HepG2 (cell line): ENCODE results near the gene PSMG1. TPM values are rescaled to one million over a fixed set of nuclear protein-coding genes. Genes with fewer than 3 reads are reported as not detected.

Source experiments
- ARID2 ChIP-seq: sonication (generic); formaldehyde crosslinking; IDR thresholded peaks from 2 replicates; pipeline ENCODE4 v1.8.1; 2022; ENCODE audit warnings: mild to moderate bottlenecking, missing genetic modification reagents, borderline replicate concordance
- ATF6 ChIP-seq: sonication (generic); formaldehyde crosslinking; conservative IDR thresholded peaks from 2 replicates; pipeline ENCODE4 v1.4.0; 2020; ENCODE audit warnings: missing genetic modification reagents
- DMTF1 ChIP-seq: sonication (generic); formaldehyde crosslinking; IDR thresholded peaks from 2 replicates; pipeline ENCODE4 v1.4.0; 2020; ENCODE audit warnings: mild to moderate bottlenecking, missing genetic modification reagents
- GABPB1 ChIP-seq: IDR thresholded peaks from 2 replicates; pipeline ENCODE4 v1.6.1; 2016; ENCODE audit warnings: mild to moderate bottlenecking, missing genetic modification reagents, moderate library complexity, missing compliant biosample characterization
- KMT2B ChIP-seq: IDR thresholded peaks from 2 replicates; pipeline ENCODE4 v1.6.1; 2016; ENCODE audit warnings: missing genetic modification reagents, missing compliant biosample characterization
- MED8 ChIP-seq: sonication (generic); formaldehyde crosslinking; IDR thresholded peaks from 2 replicates; pipeline ENCODE4 v1.8.1; 2023; ENCODE audit warnings: mild to moderate bottlenecking, missing genetic modification reagents; ENCODE audit not compliant: insufficient replicate concordance
- MTA3 ChIP-seq: sonication (generic); formaldehyde crosslinking; IDR thresholded peaks from 2 replicates; pipeline ENCODE4 v1.4.0; 2020; ENCODE audit warnings: missing genetic modification reagents
- PRPF4 ChIP-seq: fragments of 200-400 bp; formaldehyde crosslinking; IDR thresholded peaks from 2 replicates; pipeline ENCODE4 v1.6.1; 2016; ENCODE audit warnings: low read length, low read depth; ENCODE audit not compliant: poor library complexity, severe bottlenecking
- SAP130 ChIP-seq: IDR thresholded peaks from 2 replicates; pipeline ENCODE4 v1.6.1; 2016; ENCODE audit warnings: low read depth
- SCMH1 ChIP-seq: sonication (generic); formaldehyde crosslinking; IDR thresholded peaks from 2 replicates; pipeline ENCODE4 v1.9.0; 2021; ENCODE audit warnings: missing genetic modification reagents, mild to moderate bottlenecking, borderline replicate concordance
- SNAPC4 ChIP-seq: sonication (generic); formaldehyde crosslinking; IDR thresholded peaks from 2 replicates; pipeline ENCODE4 v1.4.0; 2020; ENCODE audit warnings: mild to moderate bottlenecking, missing genetic modification reagents
- ZBTB33 ChIP-seq: sonication (generic); formaldehyde crosslinking; IDR thresholded peaks from 2 replicates; pipeline ENCODE4 v1.4.0; 2020; ENCODE audit warnings: missing genetic modification reagents
- ZNF101 ChIP-seq: sonication (generic); formaldehyde crosslinking; IDR thresholded peaks from 2 replicates; pipeline ENCODE4 v1.4.0; 2020; ENCODE audit warnings: mild to moderate bottlenecking, low read depth, missing genetic modification reagents, borderline replicate concordance
- ZNF234 ChIP-seq: sonication (generic); formaldehyde crosslinking; conservative IDR thresholded peaks from 2 replicates; pipeline ENCODE4 v1.5.1; 2020; ENCODE audit warnings: mild to moderate bottlenecking, missing genetic modification reagents
- ZNF362 ChIP-seq: sonication (generic); formaldehyde crosslinking; IDR thresholded peaks from 2 replicates; pipeline ENCODE4 v1.4.0; 2020; ENCODE audit warnings: missing genetic modification reagents, mild to moderate bottlenecking, borderline replicate concordance
- polyA plus RNA-seq, 8 experiments: library from polyadenylated mRNA; depleted of rRNA in 3 of 8; stranded (reverse) in 7 of 8; unstranded in 1 of 8; fragments of >200 nt; fragmentation: Illumina TruSeq in 4 of 8; extraction: Trizol in 4 of 8; gene quantifications; 2 replicates each; pipeline versions ENCODE4 v1.2.1 to v1.2.3, GENCODE V29; 2011 to 2016; ENCODE audit warnings: low read depth in 4 of 8, missing spikeins in 1 of 8, mixed read lengths in 1 of 8; ENCODE audit not compliant: insufficient read depth in 1 of 8
- total RNA-seq, 5 experiments: library from RNA; depleted of rRNA; stranded (reverse); fragments of >200 nt; fragmentation: Illumina TruSeq; extraction: Trizol; gene quantifications; 2 replicates each; pipeline ENCODE4 v1.2.3, GENCODE V29; 2016; ENCODE audit warnings: low read depth in 1 of 5

PSMG1 gene
- total and polyA plus RNA-seq, 2 of the 13 experiments (the other 11 are each of a cell fraction or from before 2014, with no cell fraction given): 63.6 to 173 TPM

- peak; percentile 29; the same call in 1 of the 2 replicates for TF ChIP-seq SNAPC4 (CRISPR knock-in tag)
- TF ChIP-seq SCMH1 (CRISPR knock-in tag): no peak
- TF ChIP-seq PRPF4: peak; percentile 51
- TF ChIP-seq MTA3 (CRISPR knock-in tag): no peak
- no peak; the same call in 1 of the 2 replicates for TF ChIP-seq ZNF234
- no peak for TF ChIP-seq ZBTB33 (CRISPR knock-in tag)
- TF ChIP-seq ZNF101 (CRISPR knock-in tag): no peak
- TF ChIP-seq GABPB1: peak; percentile 68
- TF ChIP-seq DMTF1 (CRISPR knock-in tag): no peak
- TF ChIP-seq KMT2B (CRISPR knock-in tag): peak; percentile 79; the same call in 1 of the 2 replicates
- no peak for TF ChIP-seq ARID2
- no peak for TF ChIP-seq MED8 (CRISPR knock-in tag)
- no peak for TF ChIP-seq ZNF362 (CRISPR knock-in tag)
- peak; percentile 82 for TF ChIP-seq SAP130 (CRISPR knock-in tag)
- TF ChIP-seq ATF6 (CRISPR knock-in tag): 0 out of 2 replicates have a peak, but pooled peaks have one; percentile 38
Measured at GRCh38 chr21:39183272-39184049, at the start of gene PSMG1 (continued).
